IPS-20b (cell line): Measurements from ENCODE around the gene ABCA3.

Experiments
- H3K27ac ChIP-seq: one replicate; pipeline ENCODE4 v1.5.1; 2013; ENCODE audit warnings: low read length
- H3K27me3 ChIP-seq: 2 replicates; pipeline ENCODE4 v1.6.1; 2013; ENCODE audit warnings: mild to moderate bottlenecking, low read length, inconsistent platforms; ENCODE audit not compliant: insufficient read depth
- H3K36me3 ChIP-seq: 2 replicates; pipeline ENCODE4 v1.6.1; 2013; ENCODE audit warnings: low read depth, mild to moderate bottlenecking, inconsistent platforms, low read length, moderate library complexity; ENCODE audit not compliant: insufficient read depth
- H3K4me1 ChIP-seq: 2 replicates; pipeline ENCODE4 v1.6.1; 2013; ENCODE audit warnings: mild to moderate bottlenecking, control low read depth, inconsistent platforms, low read length, moderate library complexity; ENCODE audit not compliant: insufficient read depth
- H3K4me3 ChIP-seq: 2 replicates; pipeline ENCODE4 v1.5.1; 2013; ENCODE audit warnings: mild to moderate bottlenecking, low read length, inconsistent platforms
- H3K9ac ChIP-seq: 2 replicates; pipeline ENCODE4 v1.6.1; 2013; ENCODE audit warnings: low read depth, mild to moderate bottlenecking, inconsistent platforms, low read length, moderate library complexity
- H3K9me3 ChIP-seq: 2 replicates; pipeline ENCODE4 v1.6.1; 2013; ENCODE audit warnings: mild to moderate bottlenecking, low read depth, low read length, inconsistent platforms; ENCODE audit not compliant: insufficient read depth

ABCA3 gene

GRCh38 chr16:2371421-2371820 is 30.9 kb upstream of the ABCA3 start:
- no peak overlapping the region for H3K27ac ChIP-seq
- H3K4me3 ChIP-seq, result no peak overlapping the region
- H3K4me1 ChIP-seq, result no peaks in the 10 kb centered on the region

GRCh38 chr16:2370721-2371120 is 30.2 kb upstream of the ABCA3 start:
- no peak overlapping the region for H3K27ac ChIP-seq
- no peaks in the 10 kb centered on the region for H3K9me3 ChIP-seq
- H3K27me3 ChIP-seq, result no peaks in the 10 kb centered on the region; the same call in 1 of the 2 replicates
- no peak overlapping the region for H3K4me3 ChIP-seq
- H3K36me3 ChIP-seq, result no peaks in the 10 kb centered on the region
- no peak overlapping the region for H3K9ac ChIP-seq
- H3K4me1 ChIP-seq, result no peaks in the 10 kb centered on the region

More at GRCh38 chr16:2371421-2371820, 30.9 kb upstream of the ABCA3 start:
- no peaks in the 10 kb centered on the region; the same call in 1 of the 2 replicates for H3K27me3 ChIP-seq
- H3K36me3 ChIP-seq, result no peaks in the 10 kb centered on the region
- H3K9ac ChIP-seq, result no peak overlapping the region
- H3K9me3 ChIP-seq, result no peaks in the 10 kb centered on the region

DNA sequence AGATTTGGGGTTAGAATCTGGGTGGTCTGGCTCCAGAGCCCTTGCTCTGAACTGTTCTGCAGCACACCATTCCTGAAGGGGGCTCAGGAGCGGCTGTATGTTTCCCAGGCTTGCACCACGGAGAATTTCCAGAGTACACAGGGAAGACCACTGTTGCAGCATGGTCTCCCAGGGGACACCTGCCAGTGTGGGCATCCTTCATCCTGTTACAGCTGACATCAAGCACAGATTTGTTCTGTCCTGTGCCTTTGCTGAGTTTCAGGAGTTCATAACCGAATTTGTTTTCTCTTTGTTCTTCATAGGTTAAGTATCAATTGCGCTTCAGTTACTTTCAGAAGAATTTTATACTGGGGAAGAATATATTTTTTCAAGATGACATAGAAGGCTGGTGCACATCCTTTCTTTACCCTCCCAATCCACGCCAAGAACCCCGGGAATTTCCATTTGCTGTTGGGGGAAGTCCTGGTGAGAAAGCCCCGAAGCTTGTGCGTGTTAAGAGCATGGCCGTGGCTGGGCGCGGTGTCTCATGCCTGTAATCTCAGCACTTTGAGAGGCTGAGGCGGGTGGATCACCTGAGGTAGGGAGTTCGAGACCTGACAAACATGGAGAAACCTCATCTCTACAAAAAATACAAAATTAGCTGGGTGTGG is 26.3 kb upstream of the ABCA3 start:
- Histone ChIP-seq H3K9ac (no peak overlapping the region), H3K27ac (no peak overlapping the region), H3K27me3 (no peaks in the 10 kb centered on the region; the same call in 1 of the 2 replicates), H3K4me3 (no peak overlapping the region), H3K36me3 (no peaks in the 10 kb centered on the region), H3K9me3 (no peaks in the 10 kb centered on the region), H3K4me1 (no peaks in the 10 kb centered on the region)

DNA sequence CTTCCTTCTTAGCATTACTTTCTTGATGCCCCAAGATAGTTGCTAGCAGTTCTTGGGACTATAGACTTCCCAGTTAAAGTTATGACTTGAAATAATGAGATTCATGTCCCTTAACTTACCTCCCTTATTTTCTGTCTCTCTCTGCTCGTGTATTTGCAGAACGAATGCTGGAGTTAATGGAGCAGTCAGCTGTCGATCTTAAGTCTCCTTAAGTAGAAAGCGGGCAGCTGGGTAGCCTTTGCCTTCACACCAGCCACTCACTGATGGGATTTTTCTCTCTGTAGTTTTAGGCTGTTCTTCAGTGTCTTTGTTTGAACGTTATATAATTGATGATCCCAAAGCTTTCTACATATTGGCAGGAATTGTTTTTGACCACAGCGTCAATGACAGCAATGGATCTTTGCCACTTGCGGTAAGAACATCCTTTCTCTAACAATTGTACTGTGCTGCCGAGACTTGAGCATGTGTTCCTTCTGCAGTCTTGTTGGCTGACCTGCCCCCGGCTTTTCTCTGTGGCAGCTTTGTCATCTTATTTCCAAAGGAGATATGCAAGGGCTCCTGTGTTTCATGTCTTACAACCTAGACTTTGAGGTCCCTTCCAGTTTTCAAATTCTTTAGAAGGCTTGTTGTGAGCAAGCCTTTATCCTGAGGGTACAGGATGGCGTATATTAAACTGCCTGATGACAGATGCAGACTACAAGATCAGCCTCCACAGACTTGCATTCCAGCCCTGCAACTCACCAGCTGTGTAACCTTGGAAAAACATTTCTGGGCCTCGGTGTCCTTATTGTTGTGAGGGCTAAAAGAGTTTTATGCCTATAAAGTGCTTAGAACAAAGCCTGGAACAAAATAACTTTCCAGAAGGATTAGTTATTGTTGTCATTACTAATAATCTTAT is 25.1 kb upstream of the ABCA3 start:
- H3K27ac ChIP-seq, result no peak overlapping the region
- no peaks in the 10 kb centered on the region for H3K9me3 ChIP-seq
- no peaks in the 10 kb centered on the region; the same call in none of the 2 replicates for H3K27me3 ChIP-seq

DNA sequence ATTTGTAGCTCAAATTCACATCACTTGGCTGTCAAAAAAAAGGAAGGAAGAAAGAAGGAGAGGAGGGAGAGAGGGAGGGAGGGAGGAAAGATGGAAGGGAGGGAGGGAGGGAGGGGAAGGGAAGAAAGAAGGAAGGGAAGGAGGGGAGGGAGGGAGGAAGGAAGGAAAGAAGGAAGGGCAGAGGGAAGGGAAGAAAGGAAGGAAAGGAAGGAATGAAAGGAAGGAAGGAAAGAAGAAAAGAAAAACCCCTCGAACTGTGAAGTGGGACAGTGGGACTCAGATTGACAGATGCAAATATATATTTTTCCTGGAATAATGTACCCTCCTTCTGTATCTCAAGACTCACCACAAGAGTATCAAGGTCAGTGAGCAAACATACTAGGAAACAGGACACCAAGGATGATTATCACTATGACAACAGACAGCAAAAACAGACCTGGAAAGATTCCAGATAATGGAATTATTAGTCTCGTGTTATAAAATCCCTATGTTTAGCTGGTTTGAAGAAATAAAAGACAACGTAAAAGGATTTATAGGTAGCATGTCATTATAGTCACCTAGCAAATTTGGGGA is 24.2 kb upstream of the ABCA3 start:
- Histone ChIP-seq H3K9me3 (no peaks in the 10 kb centered on the region), H3K9ac (no peak overlapping the region), H3K27ac (no peak overlapping the region), H3K4me1 (no peaks in the 10 kb centered on the region), H3K27me3 (no peaks in the 10 kb centered on the region; the same call in none of the 2 replicates), H3K36me3 (no peaks in the 10 kb centered on the region), H3K4me3 (no peak overlapping the region)

More for the DNA sequence above, 25.1 kb upstream of the ABCA3 start:
- Histone ChIP-seq H3K36me3 (no peaks in the 10 kb centered on the region), H3K4me3 (no peak overlapping the region), H3K4me1 (no peaks in the 10 kb centered on the region), H3K9ac (no peak overlapping the region)

DNA sequence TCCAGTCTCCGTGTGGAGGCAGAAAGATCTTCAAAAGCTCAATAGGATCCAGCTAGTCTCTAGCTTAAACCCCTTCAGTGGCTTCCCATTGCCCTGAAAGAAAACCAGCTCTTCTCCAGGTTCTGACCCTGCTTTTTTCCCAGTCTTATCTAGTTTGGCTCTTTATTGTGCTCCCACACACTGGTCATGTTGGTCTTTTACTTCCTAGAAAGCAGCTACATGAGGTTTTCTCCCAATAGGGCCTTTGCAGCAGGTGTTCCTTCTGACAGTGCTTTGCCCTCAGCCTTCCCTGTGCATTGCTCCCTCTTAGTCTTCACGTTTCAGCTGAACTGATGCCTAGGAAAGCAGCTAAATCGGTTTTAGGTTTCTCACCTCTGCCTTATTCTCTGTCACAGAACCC is 21.7 kb upstream of the ABCA3 start:
- no peaks in the 10 kb centered on the region for H3K36me3 ChIP-seq
- no peak overlapping the region for H3K4me3 ChIP-seq
- no peaks in the 10 kb centered on the region for H3K4me1 ChIP-seq
- H3K27ac ChIP-seq, result no peak overlapping the region
- no peak overlapping the region for H3K9ac ChIP-seq
- no peaks in the 10 kb centered on the region for H3K9me3 ChIP-seq
- H3K27me3 ChIP-seq, result no peaks in the 10 kb centered on the region; the same call in 1 of the 2 replicates

GRCh38 chr16:2361129-2361528 is 20.6 kb upstream of the ABCA3 start:
- H3K9ac ChIP-seq, result no peak overlapping the region
- no peak overlapping the region for H3K27ac ChIP-seq
- no peak overlapping the region for H3K4me3 ChIP-seq
- H3K27me3 ChIP-seq, result no peaks in the 10 kb centered on the region; the same call in 1 of the 2 replicates
- no peaks in the 10 kb centered on the region for H3K9me3 ChIP-seq
- no peaks in the 10 kb centered on the region for H3K36me3 ChIP-seq
- no peaks in the 10 kb centered on the region for H3K4me1 ChIP-seq

GRCh38 chr16:2359919-2360318 is 19.4 kb upstream of the ABCA3 start:
- no peak overlapping the region for H3K9ac ChIP-seq
- H3K27me3 ChIP-seq, result no peaks in the 10 kb centered on the region; the same call in 1 of the 2 replicates
- H3K27ac ChIP-seq, result no peak overlapping the region
- no peak overlapping the region for H3K4me3 ChIP-seq
- H3K36me3 ChIP-seq, result no peaks in the 10 kb centered on the region
- H3K4me1 ChIP-seq, result no peaks in the 10 kb centered on the region
- no peaks in the 10 kb centered on the region for H3K9me3 ChIP-seq

- no peaks in the 10 kb centered on the region for H3K4me1 ChIP-seq
- H3K9ac ChIP-seq, result no peak overlapping the region
- no peaks in the 10 kb centered on the region for H3K9me3 ChIP-seq
- no peak overlapping the region for H3K27ac ChIP-seq
- no peaks in the 10 kb centered on the region for H3K36me3 ChIP-seq
- no peak overlapping the region for H3K4me3 ChIP-seq
- no peaks in the 10 kb centered on the region; the same call in 1 of the 2 replicates for H3K27me3 ChIP-seq
Observed at GRCh38 chr16:2358811-2359210, 18.3 kb upstream of the ABCA3 start.

- H3K9ac ChIP-seq, result no peak overlapping the region
- no peak overlapping the region for H3K27ac ChIP-seq
- no peaks in the 10 kb centered on the region for H3K4me1 ChIP-seq
- H3K4me3 ChIP-seq, result no peak overlapping the region
- no peaks in the 10 kb centered on the region; the same call in 1 of the 2 replicates for H3K27me3 ChIP-seq
- no peaks in the 10 kb centered on the region for H3K36me3 ChIP-seq
- no peaks in the 10 kb centered on the region for H3K9me3 ChIP-seq
Observed at GRCh38 chr16:2357331-2357730, 16.8 kb upstream of the ABCA3 start.

- no peaks in the 10 kb centered on the region for H3K9me3 ChIP-seq
- H3K4me1 ChIP-seq, result no peaks in the 10 kb centered on the region
- H3K36me3 ChIP-seq, result no peaks in the 10 kb centered on the region
- H3K27ac ChIP-seq, result no peak overlapping the region
- H3K27me3 ChIP-seq, result no peaks in the 10 kb centered on the region
- H3K4me3 ChIP-seq, result no peak overlapping the region
- no peak overlapping the region for H3K9ac ChIP-seq
Observed at GRCh38 chr16:2350500-2350899, 10.0 kb upstream of the ABCA3 start.
